GM12874 (cell line): ENCODE results near the gene PLAC1.
A peak's percentile ranks its signal among the peaks of the same experiment; 100 is the strongest.

Source experiments
- CTCF ChIP-seq: IDR thresholded peaks from 2 replicates; pipeline ENCODE4 v1.5.1; 2011; ENCODE audit warnings: low read depth, mild to moderate bottlenecking, control low read depth, low read length, moderate library complexity; ENCODE audit not compliant: insufficient read depth

The PLAC1 gene

GRCh38 chrX:134525086-134525792, 133.0 kb downstream of the PLAC1 start:
- TF ChIP-seq CTCF = no peak

- no peak for TF ChIP-seq CTCF
These were observed 134.1 kb downstream of the PLAC1 start for GRCh38 chrX:134524181-134524580.

GRCh38 chrX:134520860-134521390, 137.3 kb downstream of the PLAC1 start:
- peak; percentile 39; the same call in 1 of the 2 replicates for TF ChIP-seq CTCF
